Stimulated activated CD4-positive, alpha-beta T cell treated with anti-CD3 and anti-CD28 coated beads, Interleukin-4, amount 100 ng/mL, for 48 hours (primary cell): ENCODE results near the gene CXCL3.

Source experiments
- DNase-seq, 2 donors: peaks; one replicate each; pipeline ENCODE4 v3.0.0-alpha.2; 2020; ENCODE audit warnings: low read depth in 2 of 2

CXCL3 gene

DNA sequence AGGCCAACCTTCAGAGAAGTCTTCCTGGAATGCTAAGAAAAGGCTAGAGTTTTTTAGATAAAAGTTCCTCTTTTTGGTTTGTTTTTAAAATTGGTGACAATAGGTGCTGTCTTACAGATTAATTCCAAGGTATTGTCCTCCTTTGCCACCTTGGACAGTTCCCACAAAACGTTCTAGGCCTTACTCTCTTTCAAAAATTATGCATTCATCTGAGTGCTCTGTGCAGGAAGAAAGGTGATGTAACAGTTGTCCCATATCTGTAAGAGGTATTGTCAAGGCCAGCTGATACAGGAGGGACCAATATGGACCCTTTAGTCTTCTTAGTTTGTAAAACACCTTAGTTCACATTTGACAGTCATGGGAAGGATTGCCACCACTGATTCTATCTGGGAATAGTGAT lies 24.2 kb downstream of the CXCL3 start:
- DNase-seq, result no peak

DNA sequence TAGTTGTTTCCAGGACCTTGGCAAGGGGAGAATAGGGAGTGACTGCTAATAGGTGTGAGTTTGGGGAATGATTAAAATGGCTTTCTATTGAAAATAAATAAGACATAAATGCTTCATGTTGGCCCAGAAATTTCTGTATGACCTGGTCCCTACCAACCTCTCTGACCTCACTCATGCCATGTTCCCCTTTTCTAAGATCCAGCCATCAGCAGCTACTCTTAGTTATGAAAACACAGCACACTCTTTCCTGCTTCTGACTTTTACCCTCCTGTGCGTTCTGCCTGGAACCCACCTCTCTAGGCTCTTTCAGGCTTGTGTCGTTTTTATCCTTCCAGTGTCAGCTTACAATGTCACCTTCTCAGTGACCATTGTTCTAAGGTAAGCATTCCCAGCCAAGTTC lies 25.2 kb downstream of the CXCL3 start:
- DNase-seq, result no peak

DNA sequence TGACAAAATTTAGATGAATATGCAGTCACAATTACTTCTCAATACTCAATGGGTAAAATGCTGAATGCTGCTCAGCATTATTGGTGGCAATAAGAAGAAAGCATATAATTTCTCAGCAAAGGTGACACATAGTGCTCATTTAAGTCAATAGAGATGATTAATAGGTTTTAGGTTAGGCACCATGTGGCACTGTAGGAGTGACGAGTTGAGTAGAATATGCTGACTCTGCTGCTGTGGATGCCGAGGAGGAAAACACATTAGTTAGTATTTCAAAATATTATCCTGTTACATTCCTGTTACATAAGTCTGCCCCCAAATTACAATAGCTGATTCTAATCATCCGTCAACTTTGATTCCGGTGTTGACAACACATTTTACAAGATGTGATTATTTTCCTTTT lies 26.4 kb downstream of the CXCL3 start:
- no peak for DNase-seq

DNA sequence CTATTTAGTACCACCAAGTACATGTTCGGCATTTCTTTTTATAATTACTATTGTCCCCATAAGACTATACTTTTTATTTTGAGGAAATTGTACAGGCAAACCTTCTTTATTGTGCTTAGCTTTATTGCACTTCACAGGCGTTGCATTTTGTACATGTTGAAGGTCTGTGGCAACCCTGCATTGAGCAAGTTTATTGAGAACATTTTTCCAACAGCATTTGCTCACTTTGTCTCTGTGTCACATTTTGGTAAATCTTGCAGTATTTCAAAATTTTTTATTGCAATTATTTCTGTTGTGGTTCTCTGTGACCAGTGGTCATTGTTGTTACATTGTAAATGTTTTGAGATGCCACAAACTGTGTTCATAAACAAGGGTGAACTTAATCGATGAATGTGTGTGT lies 29.2 kb downstream of the CXCL3 start:
- DNase-seq, result no peak

DNA sequence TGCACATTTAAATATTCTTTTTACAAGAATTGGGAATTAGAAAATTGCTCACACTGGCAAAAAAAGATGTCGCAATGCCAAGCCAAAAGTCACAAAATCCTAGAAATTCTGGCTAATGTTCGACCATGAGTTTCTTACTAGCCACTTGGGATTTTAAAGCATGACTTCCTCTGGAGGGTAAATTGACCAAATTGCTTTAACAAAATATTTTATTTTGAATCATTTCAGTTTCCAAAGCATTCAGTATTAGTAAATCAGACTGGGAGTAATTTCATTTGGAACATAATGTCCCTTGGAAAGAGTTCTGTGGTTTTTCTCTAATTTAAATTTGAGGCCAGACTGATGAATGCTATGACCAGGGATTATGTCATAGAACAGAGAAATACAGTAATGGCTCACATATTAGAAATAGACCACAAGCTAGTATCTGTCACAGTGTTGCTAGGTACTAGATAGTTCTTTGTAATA lies 32.4 kb downstream of the CXCL3 start:
- DNase-seq, result no peak

DNA sequence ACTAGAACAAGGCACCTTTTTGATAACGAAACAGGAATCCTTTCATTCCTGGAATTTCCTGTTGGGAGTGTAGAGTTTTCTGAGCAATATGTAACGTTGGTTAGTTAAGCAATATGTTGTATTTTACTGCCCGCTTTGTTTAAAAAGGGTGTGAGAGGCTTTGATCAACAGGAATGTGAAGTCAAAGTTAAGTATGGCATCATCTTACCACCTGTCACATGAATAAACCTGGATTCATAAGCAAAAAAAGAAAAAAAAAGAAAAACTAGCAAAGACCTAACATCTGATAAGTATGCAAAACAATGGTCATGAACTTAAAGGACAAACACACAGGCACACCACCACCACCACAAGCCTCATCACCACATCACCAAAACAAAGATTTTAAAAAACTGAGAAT lies 33.0 kb downstream of the CXCL3 start:
- DNase-seq, result no peak

DNA sequence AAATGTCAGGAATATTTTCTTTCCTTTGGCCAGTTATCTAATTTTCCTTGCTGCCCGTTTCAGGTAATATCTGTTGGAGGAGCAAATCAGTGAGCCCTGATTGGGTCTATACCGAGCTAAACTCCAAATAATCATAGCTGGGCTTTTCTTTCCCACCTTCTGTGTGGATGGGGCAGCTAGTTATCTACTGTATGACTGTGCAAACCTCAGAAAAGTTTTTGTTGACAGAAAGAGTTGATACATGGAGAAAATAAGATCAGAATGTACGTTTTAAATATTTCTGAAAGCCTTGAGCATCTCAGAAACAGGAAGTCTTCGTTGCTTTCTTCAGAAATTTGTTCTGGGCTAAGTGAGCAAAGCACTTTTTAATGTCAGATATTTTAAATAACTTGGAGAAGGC lies 33.8 kb downstream of the CXCL3 start:
- no peak for DNase-seq

DNA sequence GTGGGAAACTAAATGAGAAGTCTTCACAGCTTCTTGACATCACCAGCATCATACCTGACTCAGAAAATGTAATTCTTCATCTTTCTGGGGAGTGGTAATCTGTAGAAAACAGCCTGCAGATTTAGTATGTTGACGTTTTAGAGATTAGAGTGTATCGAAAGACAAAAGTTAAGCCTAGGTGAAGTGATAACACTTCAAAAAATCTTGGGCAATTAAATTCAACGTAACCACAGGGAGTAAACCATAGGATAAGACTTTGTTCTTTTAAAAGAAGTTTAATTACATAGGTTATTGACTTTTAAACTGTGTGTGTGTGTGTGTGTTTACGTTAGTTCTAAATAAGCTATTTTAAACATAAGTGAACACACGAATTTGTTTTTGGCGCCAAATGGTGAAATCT lies 38.2 kb downstream of the CXCL3 start:
- DNase-seq, result no peak

DNA sequence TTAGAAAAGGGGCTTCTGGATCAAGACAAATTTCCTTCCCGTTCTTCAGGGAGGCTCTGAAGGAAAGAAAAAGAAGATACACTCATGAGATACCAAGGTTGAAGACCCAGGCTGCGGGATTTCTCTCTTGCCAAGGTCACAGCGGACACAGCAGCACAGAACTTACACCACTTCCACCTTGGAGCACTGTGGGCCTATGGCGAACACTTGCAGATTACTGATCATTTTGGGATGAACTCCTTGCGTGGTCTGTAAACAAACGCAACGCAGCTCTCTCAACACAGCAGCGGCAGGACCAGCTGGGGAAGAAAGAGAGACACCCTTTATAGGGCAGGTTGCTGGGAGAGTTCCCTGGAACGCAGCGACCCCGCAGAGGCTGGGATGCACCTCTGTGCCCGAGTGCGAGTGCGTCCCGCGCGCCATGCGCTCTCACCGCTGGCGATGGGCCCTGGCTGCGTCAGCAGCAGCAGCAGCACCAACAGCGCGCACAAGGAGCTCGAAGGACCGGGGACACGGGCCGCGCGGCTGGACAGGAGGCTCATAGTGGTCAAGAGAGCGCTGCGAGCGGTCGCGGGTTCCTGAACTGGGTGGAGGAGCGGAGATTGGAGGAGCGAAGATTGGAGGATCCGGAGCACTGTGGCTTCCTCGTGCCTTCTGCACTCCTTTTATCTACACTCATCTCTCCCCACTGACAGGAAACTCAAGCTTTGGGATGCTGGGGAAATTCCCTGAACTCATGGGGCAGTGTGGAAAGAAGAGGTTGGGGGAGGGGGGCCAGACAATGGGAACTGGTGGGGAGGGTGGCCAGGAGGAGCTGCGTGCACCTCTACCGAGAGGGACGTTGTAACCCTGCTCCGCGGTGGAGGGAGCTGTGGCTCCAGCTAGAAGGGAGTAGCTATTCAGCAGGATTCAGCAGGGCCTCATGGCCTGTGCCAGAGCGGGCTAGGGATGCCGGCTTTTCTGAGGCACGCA lies 40.2 kb downstream of the CXCL3 start, which contains the start of gene CXCL5:
CXCL5 (minus strand) TSS at position 638 of the 972 bp plus-strand sequence; CDS start at position 542, 96 bp downstream.
- no peak for DNase-seq

DNA sequence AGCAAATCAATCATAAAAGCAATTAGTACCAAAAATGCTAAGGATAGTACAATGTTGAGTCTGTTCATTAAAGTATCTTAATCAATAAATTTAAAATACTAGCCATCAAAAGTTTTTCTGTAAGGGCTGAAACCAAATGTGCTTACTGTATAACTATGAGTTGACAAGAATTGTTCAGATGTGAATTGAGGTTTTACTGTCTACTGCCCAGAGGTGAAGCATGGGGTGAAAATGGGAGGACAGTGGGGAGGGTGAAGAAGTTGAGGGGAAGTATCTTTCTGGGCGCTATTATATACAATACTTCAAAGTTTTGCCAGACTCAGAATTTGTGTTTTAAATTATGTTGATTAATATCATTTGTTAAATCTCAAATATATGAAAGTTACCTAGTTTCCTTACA lies 46.4 kb downstream of the CXCL3 start:
- no peak for DNase-seq

DNA sequence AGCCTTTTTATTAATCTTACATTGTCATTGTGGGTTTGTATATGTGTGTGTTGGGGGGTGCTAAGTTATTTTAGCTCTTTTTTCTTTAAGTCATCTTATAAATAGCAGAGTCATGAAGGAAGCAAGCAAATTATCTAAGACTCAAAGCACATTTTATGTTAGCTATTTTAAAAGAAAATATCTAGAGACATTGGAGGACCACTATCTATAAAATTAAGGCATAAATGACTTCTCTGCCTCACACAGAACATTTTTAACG lies 46.8 kb downstream of the CXCL3 start:
- no peak for DNase-seq

DNA sequence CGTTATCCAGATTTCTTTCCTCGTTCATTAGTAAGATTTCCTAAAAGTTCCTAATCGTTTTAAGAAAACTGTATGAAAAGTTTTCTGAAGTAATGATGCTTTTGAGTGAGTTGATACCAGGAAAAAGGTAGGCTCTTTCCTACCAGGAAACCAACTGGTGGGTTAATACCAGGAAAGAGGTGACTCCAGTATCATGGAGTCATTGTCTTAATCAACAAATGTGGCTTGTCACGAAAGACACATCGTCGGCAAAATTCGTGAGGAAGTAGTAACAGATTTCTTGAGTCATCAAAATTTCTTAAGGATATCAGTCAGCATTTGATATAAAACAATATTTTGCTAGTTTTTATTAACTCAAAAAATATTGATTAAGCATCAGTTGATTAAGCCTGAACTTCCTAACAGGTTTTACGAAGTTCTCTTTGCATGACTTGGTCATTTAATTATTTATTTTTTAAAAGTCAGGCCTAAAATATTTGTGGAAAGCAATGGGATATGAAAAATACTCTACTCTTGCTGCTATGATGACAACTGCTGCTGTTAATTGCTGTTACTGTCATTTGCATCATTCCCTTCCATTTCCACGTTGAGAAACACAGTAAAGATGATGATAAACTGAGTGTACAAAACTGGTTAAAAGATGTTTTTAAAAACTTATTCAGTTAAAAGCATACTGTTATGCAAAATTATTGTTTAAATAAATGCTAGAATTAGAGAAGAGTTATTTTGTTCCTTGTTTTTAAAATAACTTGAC lies 47.3 kb downstream of the CXCL3 start:
- DNase-seq, result no peak

DNA sequence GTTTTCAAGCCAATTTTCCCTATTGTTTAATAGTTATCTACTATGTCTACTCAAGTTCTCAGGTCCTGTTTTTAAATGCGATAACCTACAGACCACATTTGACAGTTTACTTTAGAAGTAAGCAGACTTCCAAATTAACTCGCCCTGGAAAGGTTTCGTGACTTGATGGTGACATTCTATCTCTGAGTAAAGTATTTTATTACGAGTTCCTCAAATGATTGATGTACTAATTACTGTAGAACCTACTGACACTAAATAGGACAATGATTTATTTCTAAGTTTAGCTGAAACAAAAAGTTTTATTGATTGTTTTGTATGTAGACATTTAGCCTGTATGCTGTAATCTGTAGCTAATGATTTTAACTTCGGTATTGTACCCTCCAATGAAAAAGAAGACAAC lies 48.6 kb downstream of the CXCL3 start:
- DNase-seq, result no peak

DNA sequence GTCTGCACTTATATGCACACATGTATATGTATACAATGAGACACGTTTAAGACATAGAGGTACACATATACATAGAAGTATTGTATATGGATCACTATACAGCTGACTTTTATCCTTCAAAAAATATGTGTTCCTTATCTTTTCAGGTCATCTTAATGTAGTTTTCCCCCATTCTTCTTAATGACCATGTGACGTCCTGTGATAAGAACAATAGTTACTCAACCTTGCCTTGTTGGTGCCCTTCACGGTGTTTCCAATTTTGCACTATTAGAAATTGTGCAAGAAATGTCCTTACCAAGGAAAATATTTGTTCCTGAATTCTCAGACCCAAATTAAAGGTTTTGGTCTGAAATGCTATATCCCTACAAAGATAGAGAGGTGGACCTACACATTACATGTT lies 49.5 kb downstream of the CXCL3 start:
- no peak for DNase-seq

DNA sequence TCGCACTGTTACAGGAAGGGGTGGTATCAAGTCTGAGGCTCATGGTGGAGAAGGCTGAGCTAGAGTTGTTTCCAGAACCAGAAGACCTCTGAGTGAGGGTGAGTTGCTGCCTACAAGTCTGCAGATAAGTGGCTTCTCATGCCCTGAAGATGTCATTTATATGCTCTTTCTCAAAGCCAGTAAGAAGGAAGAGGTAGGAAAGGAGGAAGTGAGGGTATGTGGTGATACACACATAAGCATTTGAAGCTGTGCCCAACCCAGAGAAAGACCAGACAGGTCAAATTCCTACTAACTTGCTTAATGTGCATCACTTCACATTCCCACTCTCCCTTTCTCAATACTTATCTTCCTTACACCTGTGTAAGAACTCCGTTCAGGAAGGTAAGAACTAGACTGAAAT lies 50.4 kb downstream of the CXCL3 start, which contains the start of gene PPBP:
PPBP (minus strand) TSS at position 130 of the 400 bp plus-strand sequence; CDS start at position 43, 87 bp downstream.
- DNase-seq, result no peak
